K562 (cell line): ENCODE measurements around the gene C2CD2L. TPM values are rescaled to one million over a fixed set of nuclear protein-coding genes. Genes with fewer than 3 reads are reported as not detected.

ENCODE experiments used
- ATAC-seq: fragments of 200-7000 bp; cut with Tn5 transposase; 3 replicates; pipeline ENCODE4 v1.9.1; 2020; ENCODE audit warnings: moderate library complexity
- BruUV-seq: library from RNA; stranded (reverse); fragments of 400-500 nt; replicated peaks from 2 replicates; lab custom pipeline; 2021; lab: Mats Ljungman, UMichigan
- CTCF ChIA-PET: fragments of 300-600 bp; formaldehyde crosslinking; extraction: SDS; loops from one replicate; lab custom pipeline; 2021; ENCODE audit warnings: low intra/inter-chr PET ratio; lab: Yijun Ruan, JAX
- POLR2A ChIA-PET: fragments of 300-600, 350-650 bp; sonication (Branson Sonifier 250); formaldehyde crosslinking; extraction: SDS; loops from one replicate; lab custom pipeline; 2021; ENCODE audit warnings: antibody characterized with exemption, inconsistent platforms; lab: Yijun Ruan, JAX
- DNase-seq, 4 experiments: peaks; one replicate each; pipeline versions ENCODE4 v3.0.0 to v3.0.0-alpha.2; 2011 to 2018; ENCODE audit warnings: low spot score in 3 of 4, mixed read lengths in 3 of 4; ENCODE audit errors: extremely low read depth in 1 of 4
- FAIRE-seq: peaks from 2 replicates; lab custom pipeline; 2011; peaks lifted over from hg19 to GRCh38; lab: Jason Lieb, UNC
- H2AFZ ChIP-seq: 2 replicates; pipeline ENCODE4 v1.6.0; 2011; ENCODE audit warnings: low read depth, low read length, control low read depth, inconsistent platforms
- H3K27ac ChIP-seq: fragments of 200-600 bp; 3 replicates; pipeline ENCODE4 v1.8.0; 2011; ENCODE audit warnings: low read depth, mild to moderate bottlenecking, control low read depth, inconsistent platforms, low read length, moderate library complexity, mixed read lengths; ENCODE audit errors: extremely low read depth
- H3K27me3 ChIP-seq, 2 experiments: fragments of 300-600 bp in 1 of 2; 2 replicates in 1 of 2; 3 replicates in 1 of 2; pipeline versions ENCODE4 v1.6.0 to v1.8.0; 2011; ENCODE audit warnings: inconsistent platforms in 2 of 2, low read length in 2 of 2, mild to moderate bottlenecking in 1 of 2, mixed read lengths in 1 of 2, moderate library complexity in 1 of 2; ENCODE audit not compliant: control insufficient read depth in 2 of 2, insufficient read depth in 2 of 2
- H3K36me3 ChIP-seq: fragments of 300-600 bp; 3 replicates; pipeline ENCODE4 v1.8.0; 2011; ENCODE audit warnings: mild to moderate bottlenecking, low read length, inconsistent platforms; ENCODE audit not compliant: control insufficient read depth, insufficient read depth
- H3K4me1 ChIP-seq, 2 experiments: fragments of 200-600 bp in 1 of 2; replicated peaks in 1 of 2; 2 replicates in 1 of 2; 3 replicates in 1 of 2; pipeline versions ENCODE4 v1.5.1 to v1.8.0; 2011; ENCODE audit warnings: inconsistent platforms in 2 of 2, low read length in 2 of 2, mild to moderate bottlenecking in 1 of 2, mixed read lengths in 1 of 2, moderate library complexity in 1 of 2; ENCODE audit not compliant: control insufficient read depth in 2 of 2, insufficient read depth in 2 of 2
- H3K4me2 ChIP-seq: 2 replicates; pipeline ENCODE4 v1.6.1; 2011; ENCODE audit warnings: low read length, control low read depth, inconsistent platforms, mixed read lengths; ENCODE audit not compliant: insufficient read depth
- H3K4me3 ChIP-seq: fragments of 200-600 bp; sonication (generic), shearing (Covaris generic); 2 replicates; pipeline ENCODE4 v1.5.1; 2016; ENCODE audit warnings: control low read depth, inconsistent platforms
- H3K79me2 ChIP-seq: fragments of 200-600 bp; 3 replicates; pipeline ENCODE4 v1.8.0; 2011; ENCODE audit warnings: low read length, inconsistent platforms; ENCODE audit not compliant: control insufficient read depth, insufficient read depth
- H3K9ac ChIP-seq, 2 experiments: 2 replicates each; pipeline versions ENCODE4 v1.6.0 to v1.6.1; 2011; ENCODE audit warnings: low read depth in 2 of 2, low read length in 2 of 2, control low read depth in 1 of 2, inconsistent platforms in 1 of 2, mild to moderate bottlenecking in 1 of 2, mixed read lengths in 1 of 2; ENCODE audit not compliant: insufficient read depth in 1 of 2
- H3K9me1 ChIP-seq: one replicate; pipeline ENCODE4 v1.6.0; 2011; ENCODE audit warnings: inconsistent platforms, mild to moderate bottlenecking, low read length, moderate library complexity; ENCODE audit not compliant: control insufficient read depth, insufficient read depth
- H3K9me3 ChIP-seq: replicated peaks from 2 replicates; pipeline ENCODE4 v1.5.1; 2011; ENCODE audit warnings: low read depth, low read length, inconsistent platforms; ENCODE audit not compliant: control insufficient read depth, insufficient read depth
- H4K20me1 ChIP-seq: replicated peaks from 2 replicates; pipeline ENCODE4 v1.6.1; 2011; ENCODE audit warnings: low read length, inconsistent platforms, mixed read lengths; ENCODE audit not compliant: control insufficient read depth, insufficient read depth
- BHLHE40 ChIP-seq: IDR thresholded peaks from 2 replicates; pipeline ENCODE4 v1.6.1; 2011; ENCODE audit warnings: low read length, improper control_type of control experiment
- ELF1 ChIP-seq: fragments of 200-800 bp; sonication (Bioruptor generic); IDR thresholded peaks from 2 replicates; pipeline ENCODE4 v1.6.1; 2016; ENCODE audit warnings: missing genetic modification characterization, missing compliant biosample characterization
- L3MBTL2 ChIP-seq: fragments of 450-650 bp; IDR thresholded peaks from 2 replicates; pipeline ENCODE4 v1.6.1; 2016; ENCODE audit warnings: mild to moderate bottlenecking, moderate library complexity
- NR2F6 ChIP-seq: fragments of 450-650 bp; formaldehyde crosslinking; IDR thresholded peaks from 2 replicates; pipeline ENCODE4 v1.4.0; 2020; ENCODE audit warnings: mild to moderate bottlenecking
- PRDM10 ChIP-seq: fragments of 450-650 bp; IDR thresholded peaks from 2 replicates; pipeline ENCODE4 v1.6.1; 2018; ENCODE audit not compliant: partially characterized antibody
- REST ChIP-seq, 2 experiments: fragments of 450-650 bp; formaldehyde crosslinking in 1 of 2; IDR thresholded peaks; 2 replicates each; pipeline versions ENCODE4 v1.4.0 to v1.6.1; 2014 to 2020; ENCODE audit warnings: mild to moderate bottlenecking in 2 of 2, borderline replicate concordance in 1 of 2, low read depth in 1 of 2
- SPI1 ChIP-seq: IDR thresholded peaks from 2 replicates; pipeline ENCODE4 v1.6.1; 2011; ENCODE audit warnings: low read depth, low read length, control low read depth, borderline replicate concordance
- ZBTB7A ChIP-seq: IDR thresholded peaks from 2 replicates; pipeline ENCODE4 v1.6.1; 2011; ENCODE audit warnings: low read depth, mild to moderate bottlenecking, low read length, moderate library complexity, borderline replicate concordance; ENCODE audit not compliant: control insufficient read depth
- WGBS: fragments of 100-300 bp; shearing (Covaris generic); methylation state at CpG from one replicate; pipeline ENCODE4 v1.1.6; 2016; ENCODE audit warnings: low coverage, mixed read lengths; ENCODE audit not compliant: insufficient coverage; ENCODE audit errors: missing lambda C conversion rate; 5-methylcytosine and 5-hydroxymethylcytosine counted together
- in situ Hi-C: fragments of 300-500 bp; cut with MboI; formaldehyde crosslinking; loops from 4 replicates; pipeline ENCODE4 v1.15.0; 2018; ENCODE audit warnings: inconsistent platforms, mixed read lengths
- intact Hi-C: fragments of 100-400 bp; cut with micrococcal nuclease; formaldehyde crosslinking; loops from 2 replicates; pipeline ENCODE4 v1.14.2; 2022
- polyA plus RNA-seq, 8 experiments: library from polyadenylated mRNA; depleted of rRNA in 4 of 8; stranded (reverse) in 5 of 8; unstranded in 3 of 8; fragments of >200 nt; fragmentation: Nextera tagmentation in 2 of 8; fragmentation: Illumina TruSeq in 1 of 8; extraction: Ambion mirVana in 2 of 8; extraction: Trizol in 1 of 8; gene quantifications; 2 replicates each; pipeline versions ENCODE4 v1.2.1 to v1.2.3, GENCODE V29; 2011 to 2014; ENCODE audit warnings: inconsistent platforms in 1 of 8, missing spikeins in 1 of 8
- total RNA-seq, 7 experiments: library from RNA; depleted of rRNA in 6 of 7; stranded (reverse); fragments of >200 nt in 6 of 7; fragmentation: Illumina TruSeq in 2 of 7; extraction: Trizol in 2 of 7; gene quantifications; 2 replicates each; pipeline versions ENCODE4 v1.2.1 to v1.2.3, GENCODE V29; 2011 to 2021; ENCODE audit warnings: low replicate concordance in 1 of 7

Gene C2CD2L
- total and polyA plus RNA-seq, 9 of the 15 experiments (the other 6 are each of a cell fraction or from before 2014, with no cell fraction given): 0.66 to 41.2 (median 14.8) TPM

GRCh38 chr11:119121008-119121810, 14.1 kb downstream of the C2CD2L start, which contains the start of gene HINFP:
HINFP (plus strand) TSS chr11:119121580; CDS start chr11:119126945, 5,365 bp downstream.
- POLR2A ChIA-PET: interaction anchor here (0.7 to 1.1 kb wide), 7 partner anchors 8 to 85 kb away, joined by 3 to 6 read pairs (median 4); a partner anchor contains a TSS
- ATAC-seq (peak; percentile 97), DNase-seq (peak; percentile 97 to 99 (median 98)), FAIRE-seq (peak; percentile 96)
- intact Hi-C loops: loop anchor here (2.0 kb wide), 1 partner anchor 18 kb away; no protein-coding TSS in a partner anchor
- peak within 1 kb of the TSS; percentile 86 for H3K4me3 ChIP-seq
- in situ Hi-C loops: no loop called here
- peaks cover 38% of the 10 kb centered on the region for H3K36me3 ChIP-seq
- peaks cover 13 to 17% of the 10 kb centered on the region in 2 experiments for H3K4me1 ChIP-seq
- H2AFZ ChIP-seq: peak within 1 kb of the TSS; percentile 96
- peaks cover 24% of the 10 kb centered on the region for H3K79me2 ChIP-seq
- WGBS: under 1% methylated on average over 46 of the region's 54 CpGs
- H3K27ac ChIP-seq: peak within 1 kb of the TSS; percentile 68
- no peaks in the 10 kb centered on the region for H3K9me1 ChIP-seq
- H3K4me2 ChIP-seq: peak within 1 kb of the TSS; percentile 95
- H3K9ac ChIP-seq: peak within 1 kb of the TSS; percentile 82 to 96
- H4K20me1 ChIP-seq: no peaks in the 10 kb centered on the region
- no TSS peak for BruUV-seq
- no peaks in the 10 kb centered on the region for H3K9me3 ChIP-seq
- CTCF ChIA-PET: no interaction called here
- H3K27me3 ChIP-seq: no peaks in the 10 kb centered on the region
- TF ChIP-seq NR2F6 (CRISPR knock-in tag) (no peak), ELF1 (tag) (peak; percentile 84), SPI1 (0 out of 2 replicates have a peak, but pooled peaks have one; percentile 28), ZBTB7A (peak; percentile 85; the same call in 1 of the 2 replicates), REST (IDR thresholded peaks at IDR 0.05; ENCODE audit: borderline replicate concordance) (peak; percentile 86), REST (CRISPR knock-in tag; IDR thresholded peaks at IDR 0.05; ENCODE audit: low read depth) (no peak; the same call in 1 of the 2 replicates), L3MBTL2 (peak; percentile 98), PRDM10 (peak; percentile 60), BHLHE40 (peak; percentile 97)
